GM08714 (cell line): Measurements from ENCODE around the gene DNAH14.
"Not testable (repeated sequence)": the region's sequence is repeated elsewhere in the genome, so short reads cannot be mapped to it uniquely, and the experiment has no call there.

Source experiments
- H3K4me3 ChIP-seq: fragments of 200-500 bp; sonication (Bioruptor generic); 2 replicates; pipeline ENCODE4 v1.5.1; 2014; ENCODE audit warnings: mild to moderate bottlenecking, low read length, inconsistent platforms
- ZNF274 ChIP-seq: IDR thresholded peaks from 2 replicates; pipeline ENCODE4 v1.6.1; 2012; ENCODE audit warnings: mild to moderate bottlenecking, low read depth, low read length

Gene DNAH14

DNA sequence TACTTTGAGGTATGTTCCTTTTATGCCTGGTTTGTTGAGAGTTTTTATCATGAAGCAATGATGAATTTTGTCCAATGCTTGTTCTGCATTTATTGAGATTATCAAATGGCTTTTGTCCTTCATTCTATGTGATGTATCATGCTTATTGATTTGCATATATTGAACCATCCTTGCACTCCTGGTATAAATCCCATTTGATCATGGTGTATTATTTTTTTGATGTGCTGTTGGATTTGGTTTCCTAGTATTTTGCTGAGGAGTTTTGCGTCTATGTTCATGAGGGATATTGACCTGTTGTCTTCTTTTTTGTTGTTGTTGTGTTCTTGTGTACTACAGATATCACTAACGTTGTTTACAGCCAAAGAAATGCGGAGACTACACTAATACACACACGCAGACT lies 4.1 kb downstream of the DNAH14 start:
- no peak overlapping the region for H3K4me3 ChIP-seq
- TF ChIP-seq ZNF274 = no peak

DNA sequence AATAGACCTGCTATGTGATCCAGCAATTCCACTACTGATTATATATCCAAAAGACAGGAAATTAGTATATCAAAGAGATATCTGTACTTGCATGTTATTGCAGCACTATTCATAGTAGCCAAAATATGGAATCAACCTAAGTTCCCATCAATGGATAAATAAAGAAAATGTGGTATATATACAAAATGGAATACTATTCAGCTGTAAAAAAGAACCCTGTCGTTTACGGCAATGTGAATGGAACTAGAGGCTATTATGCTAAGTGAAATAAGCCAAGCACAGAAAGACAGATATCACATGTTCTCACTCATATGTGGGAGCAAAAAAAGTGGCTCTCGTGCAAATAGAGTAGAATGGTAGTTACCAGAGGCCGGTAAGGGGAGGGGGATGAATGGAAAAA lies 9.2 kb downstream of the DNAH14 start:
- TF ChIP-seq ZNF274 = no peak

GRCh38 chr1:224939844-224940425 lies 10.5 kb downstream of the DNAH14 start:
- H3K4me3 ChIP-seq = no peak overlapping the region
- no peak for TF ChIP-seq ZNF274

More for the DNA sequence above, 9.2 kb downstream of the DNAH14 start:
- no peak overlapping the region for H3K4me3 ChIP-seq

DNA sequence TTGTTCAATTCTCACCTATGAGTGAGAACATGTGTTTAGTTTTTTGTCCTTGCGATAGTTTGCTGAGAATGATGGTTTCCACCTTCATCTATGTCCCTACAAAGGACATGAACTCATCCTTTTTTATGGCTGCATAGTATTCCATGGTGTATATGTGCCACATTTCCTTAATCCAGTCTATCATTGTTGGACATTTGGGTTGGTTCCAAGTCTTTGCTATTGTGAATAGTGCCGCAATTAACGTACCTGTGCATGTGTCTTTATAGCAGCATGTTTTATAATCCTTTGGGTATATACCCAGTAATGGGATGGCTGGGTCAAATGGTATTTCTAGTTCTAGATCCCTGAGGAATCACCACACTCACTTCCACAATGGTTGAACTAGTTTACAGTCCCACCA lies 11.3 kb downstream of the DNAH14 start:
- H3K4me3 ChIP-seq = not testable (repeated sequence)

DNA sequence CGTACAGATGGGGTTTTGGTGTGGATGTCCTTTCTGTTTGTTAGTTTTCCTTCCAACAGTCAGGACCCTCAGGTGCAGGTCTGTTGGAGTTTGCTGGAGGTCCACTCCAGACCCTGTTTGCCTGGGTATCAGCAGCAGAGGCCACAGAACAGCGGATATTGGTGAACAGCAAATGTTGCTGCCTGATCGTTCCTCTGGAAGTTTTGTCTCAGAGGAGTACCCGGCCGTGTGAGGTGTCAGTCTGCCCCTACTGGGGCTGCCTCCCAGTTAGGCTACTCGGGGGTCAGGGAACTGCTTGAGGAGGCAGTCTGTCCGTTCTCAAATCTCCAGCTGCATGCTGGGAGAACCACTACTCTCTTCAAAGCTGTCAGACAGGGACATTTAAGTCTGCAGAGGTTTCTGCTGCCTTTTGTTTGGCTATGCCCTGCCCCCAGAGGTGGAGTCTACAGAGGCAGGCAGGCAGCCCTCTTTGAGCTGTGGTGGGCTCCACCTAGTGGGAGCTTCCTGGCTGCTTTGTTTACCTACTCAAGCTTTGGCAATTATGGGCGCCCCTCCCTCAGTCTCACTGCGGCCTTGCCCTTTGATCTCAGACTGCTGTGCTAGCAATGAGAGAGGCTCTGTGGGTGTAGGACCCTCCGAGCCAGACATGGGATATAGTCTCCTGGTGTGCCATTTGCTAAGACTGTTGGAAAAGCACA lies 16.3 kb downstream of the DNAH14 start:
- not testable (repeated sequence) for H3K4me3 ChIP-seq

DNA sequence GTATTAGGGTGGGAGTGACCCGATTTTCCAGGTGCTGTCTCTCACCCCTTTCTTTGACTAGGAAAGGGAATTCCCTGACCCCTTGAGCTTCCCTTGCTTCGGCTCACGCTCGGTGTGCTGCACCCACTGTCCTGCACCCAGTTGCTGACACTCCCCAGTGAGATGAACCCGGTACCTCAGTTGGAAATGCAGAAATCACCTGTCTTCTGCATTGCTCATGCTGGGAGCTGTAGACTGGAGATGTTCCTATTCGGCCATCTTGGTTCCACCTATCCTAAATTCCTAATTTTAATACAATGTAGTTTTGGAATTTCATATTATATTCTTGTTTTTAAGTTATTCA lies 16.8 kb downstream of the DNAH14 start:
- H3K4me3 ChIP-seq = not testable (repeated sequence)

- no peak for TF ChIP-seq ZNF274
- H3K4me3 ChIP-seq = no peak overlapping the region
These were observed 28.2 kb downstream of the DNAH14 start for GRCh38 chr1:224957696-224958095.

- H3K4me3 ChIP-seq = no peak overlapping the region
- no peak for TF ChIP-seq ZNF274
These were observed 29.0 kb downstream of the DNAH14 start for GRCh38 chr1:224958490-224958889.

- TF ChIP-seq ZNF274 = no peak
- no peak overlapping the region for H3K4me3 ChIP-seq
These were observed 29.6 kb downstream of the DNAH14 start for GRCh38 chr1:224959115-224959514.

GRCh38 chr1:224959656-224960055 lies 30.2 kb downstream of the DNAH14 start:
- TF ChIP-seq ZNF274 = no peak

DNA sequence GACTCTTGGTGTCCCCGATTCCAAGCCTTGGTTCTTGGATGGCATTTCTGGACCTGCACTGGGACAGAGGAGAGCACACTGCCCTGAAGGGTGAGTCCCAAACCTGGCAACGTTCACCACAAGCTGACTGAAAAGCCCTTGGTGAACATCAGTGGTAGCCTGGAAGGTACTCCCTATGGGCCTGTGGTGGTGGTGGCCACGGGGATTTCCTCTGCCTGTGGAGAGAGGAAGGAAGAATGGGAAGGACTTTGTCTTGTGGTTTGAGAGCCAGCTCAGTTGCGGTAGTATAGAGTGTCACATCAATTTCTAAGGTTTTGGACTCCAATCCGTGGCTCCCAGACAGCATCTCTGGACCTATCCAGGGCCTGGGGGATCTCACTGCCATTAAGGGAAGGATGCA lies 50.7 kb downstream of the DNAH14 start:
- TF ChIP-seq ZNF274 = no peak
- H3K4me3 ChIP-seq = no peak overlapping the region

More at GRCh38 chr1:224959656-224960055, 30.2 kb downstream of the DNAH14 start:
- no peak overlapping the region for H3K4me3 ChIP-seq

- H3K4me3 ChIP-seq = not testable (repeated sequence)
These were observed 52.5 kb downstream of the DNAH14 start for GRCh38 chr1:224981922-224982354.

DNA sequence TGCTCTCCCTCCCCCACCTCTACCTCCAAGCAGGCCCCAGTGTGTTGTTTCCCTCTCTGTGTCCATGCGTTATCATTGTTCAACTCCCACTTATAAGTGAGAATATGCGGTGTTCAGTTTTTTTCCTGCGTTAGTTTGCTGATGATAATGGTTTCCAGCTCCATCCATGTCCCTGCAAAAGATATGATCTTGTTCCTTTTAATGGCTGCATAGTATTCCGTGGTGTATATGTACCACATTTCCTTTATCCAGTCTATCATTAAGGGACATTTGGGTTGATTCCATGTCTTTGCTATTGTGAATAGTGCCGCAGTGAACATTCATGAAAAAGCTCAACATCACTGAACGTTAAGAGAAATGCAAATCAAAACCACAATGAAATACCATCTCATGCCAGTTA lies 58.6 kb downstream of the DNAH14 start:
- no peak for TF ChIP-seq ZNF274
- no peak overlapping the region for H3K4me3 ChIP-seq

DNA sequence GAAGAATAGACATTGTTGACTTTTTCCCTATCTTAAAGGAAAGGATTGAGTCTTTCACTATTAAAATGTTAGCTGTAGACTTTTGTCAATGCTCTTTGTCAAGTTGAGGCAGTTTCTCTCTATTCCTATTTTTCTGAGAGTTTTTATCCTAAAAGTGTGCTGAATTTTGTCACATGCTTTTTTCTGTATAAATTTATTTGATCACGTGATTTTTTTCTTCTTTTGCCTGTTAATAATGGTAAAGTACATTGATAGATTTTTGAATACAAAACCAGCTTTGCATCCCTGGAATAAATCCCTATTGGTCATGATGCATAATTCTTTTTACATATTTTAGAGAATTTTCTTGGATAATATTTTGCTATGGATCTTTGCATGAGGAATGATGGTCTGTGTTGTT lies 60.1 kb downstream of the DNAH14 start:
- no peak for TF ChIP-seq ZNF274
- H3K4me3 ChIP-seq = no peak overlapping the region

DNA sequence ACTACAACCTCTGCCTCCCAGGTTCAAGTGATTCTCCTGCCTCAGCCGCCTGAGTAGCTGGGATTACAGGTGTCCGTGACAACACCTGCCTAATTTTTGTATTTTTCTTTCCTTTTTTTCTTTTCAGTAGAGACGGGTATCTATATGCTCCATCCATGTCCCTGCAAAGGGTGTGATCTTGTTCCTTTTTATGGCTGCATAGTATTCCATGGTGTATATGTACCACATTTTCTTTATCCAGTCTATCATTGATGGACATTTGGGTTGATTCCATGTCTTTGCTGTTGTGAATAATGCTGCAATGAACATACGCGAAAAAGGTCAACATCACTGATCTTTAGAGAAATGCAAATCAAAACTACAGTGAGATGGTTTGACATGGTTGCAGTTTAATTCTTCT lies 62.1 kb downstream of the DNAH14 start:
- H3K4me3 ChIP-seq = not testable (repeated sequence)

DNA sequence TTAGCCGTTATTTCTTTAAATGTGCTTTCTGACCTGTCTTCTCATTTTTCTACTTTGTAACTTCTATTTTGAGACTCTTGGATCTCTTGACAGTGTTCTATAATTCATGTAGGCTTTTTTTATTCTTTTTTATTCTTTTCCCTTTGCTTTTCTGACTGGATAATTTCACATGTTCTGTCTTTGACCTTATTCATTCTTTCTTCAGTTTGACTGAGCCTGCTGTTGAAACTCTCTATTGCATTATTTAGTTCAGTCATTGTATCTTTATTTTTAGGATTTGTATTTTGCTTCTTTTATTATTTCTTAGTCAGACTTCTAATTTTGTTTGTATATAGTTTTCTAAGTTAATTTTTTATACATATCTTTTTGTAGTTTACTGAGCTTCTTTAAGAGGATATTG lies 66.1 kb downstream of the DNAH14 start:
- TF ChIP-seq ZNF274 = no peak
- H3K4me3 ChIP-seq = no peak overlapping the region
